ENCODE results near the gene RNF19B. TPM values are rescaled to one million over a fixed set of nuclear protein-coding genes. Genes with fewer than 3 reads are reported as not detected.

Gene RNF19B
- total and polyA plus RNA-seq, 2 of the 13 experiments (the other 11 are each of a cell fraction or from before 2014, with no cell fraction given) = 15.3 to 22.5 TPM

GRCh38 chr1:32892368-32893197, 72.0 kb downstream of the RNF19B start (continued):
- TF ChIP-seq ZNF251 (CRISPR knock-in tag; IDR thresholded peaks at IDR 0.05) (no peak), SSRP1 (CRISPR knock-in tag; IDR thresholded peaks at IDR 0.05) (no peak), ZFY (CRISPR knock-in tag; IDR thresholded peaks at IDR 0.05) (peak; percentile 51), NFKB2 (CRISPR knock-in tag; IDR thresholded peaks at IDR 0.05; ENCODE audit: borderline replicate concordance) (no peak), MAZ (IDR thresholded peaks at IDR 0.05; ENCODE audit: borderline replicate concordance, low read depth, low read length) (no peak), MAZ (CRISPR knock-in tag; IDR thresholded peaks at IDR 0.05; ENCODE audit: low read depth) (0 out of 2 replicates have a peak, but pooled peaks have one; percentile 33), ZNF24 (IDR thresholded peaks at IDR 0.05) (no peak), SMAD9 (CRISPR knock-in tag; IDR thresholded peaks at IDR 0.05) (no peak), NONO (IDR thresholded peaks at IDR 0.05) (no peak), NONO (CRISPR knock-in tag; conservative IDR thresholded peaks at IDR 0.05) (no peak), HCFC1 (IDR thresholded peaks at IDR 0.05; ENCODE audit: low read depth, low read length) (no peak), PBX2 (CRISPR knock-in tag; IDR thresholded peaks at IDR 0.05) (no peak), ZNF607 (CRISPR knock-in tag; IDR thresholded peaks at IDR 0.05; ENCODE audit: borderline replicate concordance) (no peak), SP5 (CRISPR knock-in tag; IDR thresholded peaks at IDR 0.05; ENCODE audit: borderline replicate concordance, low read depth) (no peak), IRF2 (CRISPR knock-in tag; IDR thresholded peaks at IDR 0.05) (no peak), HOXD1 (CRISPR knock-in tag; IDR thresholded peaks at IDR 0.05) (no peak), AKAP8 (CRISPR knock-in tag; IDR thresholded peaks at IDR 0.05) (no peak), ZUFSP (CRISPR knock-in tag; IDR thresholded peaks at IDR 0.05; ENCODE audit: borderline replicate concordance) (no peak), ZFP37 (CRISPR knock-in tag; IDR thresholded peaks at IDR 0.05; ENCODE audit: borderline replicate concordance) (no peak), ZNF567 (CRISPR knock-in tag; IDR thresholded peaks at IDR 0.05; ENCODE audit: borderline replicate concordance) (no peak), SAP130 (CRISPR knock-in tag; IDR thresholded peaks at IDR 0.05; ENCODE audit: low read depth) (no peak), ZNF124 (CRISPR knock-in tag; IDR thresholded peaks at IDR 0.05) (no peak), CTCF (CRISPR knock-in tag; IDR thresholded peaks at IDR 0.05) (peak; percentile 47)
- TF ChIP-seq, protein P1, sequence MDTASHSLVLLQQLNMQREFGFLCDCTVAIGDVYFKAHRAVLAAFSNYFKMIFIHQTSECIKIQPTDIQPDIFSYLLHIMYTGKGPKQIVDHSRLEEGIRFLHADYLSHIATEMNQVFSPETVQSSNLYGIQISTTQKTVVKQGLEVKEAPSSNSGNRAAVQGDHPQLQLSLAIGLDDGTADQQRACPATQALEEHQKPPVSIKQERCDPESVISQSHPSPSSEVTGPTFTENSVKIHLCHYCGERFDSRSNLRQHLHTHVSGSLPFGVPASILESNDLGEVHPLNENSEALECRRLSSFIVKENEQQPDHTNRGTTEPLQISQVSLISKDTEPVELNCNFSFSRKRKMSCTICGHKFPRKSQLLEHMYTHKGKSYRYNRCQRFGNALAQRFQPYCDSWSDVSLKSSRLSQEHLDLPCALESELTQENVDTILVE (CRISPR knock-in tag; IDR thresholded peaks at IDR 0.05) = no peak
- TF ChIP-seq, protein P2, sequence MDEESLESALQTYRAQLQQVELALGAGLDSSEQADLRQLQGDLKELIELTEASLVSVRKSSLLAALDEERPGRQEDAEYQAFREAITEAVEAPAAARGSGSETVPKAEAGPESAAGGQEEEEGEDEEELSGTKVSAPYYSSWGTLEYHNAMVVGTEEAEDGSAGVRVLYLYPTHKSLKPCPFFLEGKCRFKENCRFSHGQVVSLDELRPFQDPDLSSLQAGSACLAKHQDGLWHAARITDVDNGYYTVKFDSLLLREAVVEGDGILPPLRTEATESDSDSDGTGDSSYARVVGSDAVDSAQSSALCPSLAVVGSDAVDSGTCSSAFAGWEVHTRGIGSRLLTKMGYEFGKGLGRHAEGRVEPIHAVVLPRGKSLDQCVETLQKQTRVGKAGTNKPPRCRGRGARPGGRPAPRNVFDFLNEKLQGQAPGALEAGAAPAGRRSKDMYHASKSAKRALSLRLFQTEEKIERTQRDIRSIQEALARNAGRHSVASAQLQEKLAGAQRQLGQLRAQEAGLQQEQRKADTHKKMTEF (CRISPR knock-in tag; IDR thresholded peaks at IDR 0.05) = no peak
